Astrocyte (in vitro differentiated cells and primary cell): ENCODE data around the gene ZSCAN30.

Experiments
- EZH2 ChIP-seq: IDR thresholded peaks from 2 replicates; pipeline ENCODE4 v1.6.1; 2012; ENCODE audit warnings: mild to moderate bottlenecking, low read length, inconsistent platforms; ENCODE audit not compliant: insufficient read depth
- TF ChIP-seq, protein P1 (sequence below): IDR thresholded peaks from 2 replicates; pipeline ENCODE4 v1.5.1; 2011; ENCODE audit warnings: low read depth, mild to moderate bottlenecking, inconsistent platforms, low read length, moderate library complexity; ENCODE audit not compliant: insufficient read depth

DNA sequence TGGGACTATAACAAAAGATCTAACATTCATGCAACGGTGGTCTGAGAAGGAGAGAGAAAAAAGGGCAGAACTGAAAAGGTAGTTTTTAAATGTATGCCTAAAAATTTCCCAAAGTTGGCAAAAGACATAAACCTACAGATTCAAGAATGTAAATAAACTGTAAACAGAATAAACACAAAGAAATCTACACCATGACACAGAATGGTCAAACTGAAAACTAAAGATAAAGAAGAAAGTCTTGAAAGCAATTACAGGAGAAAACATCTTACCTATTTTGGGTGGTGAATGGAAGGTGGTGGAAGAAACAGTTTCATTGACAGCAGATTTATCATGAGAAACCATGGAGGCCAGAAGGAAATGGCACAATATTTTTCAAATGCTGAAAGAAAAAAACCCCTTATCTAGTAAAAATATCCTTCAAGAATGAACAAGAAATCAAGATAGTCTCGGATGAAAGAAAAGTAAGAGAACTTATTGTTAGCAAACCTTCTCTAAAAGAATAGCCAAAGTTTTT is 84.8 kb downstream of the ZSCAN30 start:
- TF ChIP-seq, protein P1, sequence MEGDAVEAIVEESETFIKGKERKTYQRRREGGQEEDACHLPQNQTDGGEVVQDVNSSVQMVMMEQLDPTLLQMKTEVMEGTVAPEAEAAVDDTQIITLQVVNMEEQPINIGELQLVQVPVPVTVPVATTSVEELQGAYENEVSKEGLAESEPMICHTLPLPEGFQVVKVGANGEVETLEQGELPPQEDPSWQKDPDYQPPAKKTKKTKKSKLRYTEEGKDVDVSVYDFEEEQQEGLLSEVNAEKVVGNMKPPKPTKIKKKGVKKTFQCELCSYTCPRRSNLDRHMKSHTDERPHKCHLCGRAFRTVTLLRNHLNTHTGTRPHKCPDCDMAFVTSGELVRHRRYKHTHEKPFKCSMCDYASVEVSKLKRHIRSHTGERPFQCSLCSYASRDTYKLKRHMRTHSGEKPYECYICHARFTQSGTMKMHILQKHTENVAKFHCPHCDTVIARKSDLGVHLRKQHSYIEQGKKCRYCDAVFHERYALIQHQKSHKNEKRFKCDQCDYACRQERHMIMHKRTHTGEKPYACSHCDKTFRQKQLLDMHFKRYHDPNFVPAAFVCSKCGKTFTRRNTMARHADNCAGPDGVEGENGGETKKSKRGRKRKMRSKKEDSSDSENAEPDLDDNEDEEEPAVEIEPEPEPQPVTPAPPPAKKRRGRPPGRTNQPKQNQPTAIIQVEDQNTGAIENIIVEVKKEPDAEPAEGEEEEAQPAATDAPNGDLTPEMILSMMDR, result no peak
- no peak for TF ChIP-seq EZH2
